A204.1 (cell line): ENCODE measurements around the gene SCN4A.
"Not testable (repeated sequence)": the region's sequence is repeated elsewhere in the genome, so short reads cannot be mapped to it uniquely, and the experiment has no call there.

Experiments used
- FAIRE-seq: peaks from 2 replicates; lab custom pipeline; 2012; peaks lifted over from hg19 to GRCh38; lab: Jason Lieb, UNC

The SCN4A gene

GRCh38 chr17:63933598-63933997 is 39.1 kb downstream of the SCN4A start:
- FAIRE-seq, result no peak

- FAIRE-seq, result no peak
Measured at GRCh38 chr17:63932721-63933120, 40.0 kb downstream of the SCN4A start.

DNA sequence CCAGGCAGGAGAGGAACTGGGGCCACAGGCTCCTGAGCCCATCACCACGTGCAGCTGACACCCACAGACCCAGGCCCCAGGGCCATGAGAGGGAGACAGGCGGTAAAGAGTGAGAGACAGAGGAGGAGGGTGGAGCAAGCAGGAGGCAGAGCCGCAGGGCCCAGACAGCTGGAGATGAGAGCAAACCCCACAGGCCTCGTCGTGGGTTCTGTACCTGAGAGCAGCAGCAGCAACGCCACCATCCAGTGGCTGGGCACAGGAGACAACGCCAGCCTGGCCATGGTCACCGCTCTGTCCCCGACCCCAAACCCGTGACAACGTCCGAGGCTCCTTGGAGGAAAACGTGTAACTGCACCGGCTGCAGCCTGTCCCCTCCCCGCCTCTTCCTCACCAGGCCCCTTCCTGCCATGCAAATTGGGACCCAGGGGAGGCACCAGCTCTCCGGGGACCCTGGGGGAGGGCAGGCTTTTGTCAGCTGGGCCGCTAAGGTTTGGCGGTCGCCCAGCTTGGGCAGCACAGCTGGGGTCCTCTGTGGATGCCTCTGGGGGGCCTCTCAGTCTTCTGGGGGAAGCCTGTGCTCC is 40.6 kb downstream of the SCN4A start, which contains the start of gene CD79B:
Gene CD79B, minus strand, starts transcription at position 351 of the 581 bp plus-strand sequence. Its CDS starts 70 bp downstream, at position 281.
- FAIRE-seq, result no peak

DNA sequence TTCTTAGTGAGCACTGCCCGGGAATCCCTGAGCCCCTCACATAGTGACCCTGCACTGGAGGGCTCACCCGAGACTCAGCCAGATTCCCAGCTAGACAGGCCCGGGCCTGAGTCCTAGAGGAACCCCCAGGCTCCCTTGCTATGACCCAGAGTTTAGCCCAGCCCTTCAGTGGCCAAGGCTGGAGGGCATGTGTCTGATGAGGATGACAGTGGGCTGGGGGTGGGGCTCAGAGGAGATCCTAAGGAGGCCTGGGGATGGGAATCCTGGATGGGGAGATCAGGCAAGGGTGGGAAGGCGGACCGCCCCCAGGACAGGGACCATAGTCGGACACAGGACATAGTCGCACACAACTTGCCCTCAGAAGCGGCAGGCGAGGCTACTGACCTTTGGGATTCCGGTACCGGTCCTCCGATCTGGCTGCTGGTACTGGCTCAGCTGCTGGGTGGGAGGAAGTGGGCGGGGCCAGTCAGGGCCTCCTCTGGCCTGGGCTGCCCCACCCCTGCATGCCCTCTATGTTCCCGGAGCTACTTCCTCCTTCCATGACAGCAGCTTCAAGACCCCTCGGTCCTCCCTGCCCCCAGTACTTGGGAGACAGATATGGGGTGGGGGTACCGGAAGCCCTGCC is 41.7 kb downstream of the SCN4A start:
- FAIRE-seq, result no peak

GRCh38 chr17:63929860-63930766 is 42.6 kb downstream of the SCN4A start:
- FAIRE-seq, result no peak

DNA sequence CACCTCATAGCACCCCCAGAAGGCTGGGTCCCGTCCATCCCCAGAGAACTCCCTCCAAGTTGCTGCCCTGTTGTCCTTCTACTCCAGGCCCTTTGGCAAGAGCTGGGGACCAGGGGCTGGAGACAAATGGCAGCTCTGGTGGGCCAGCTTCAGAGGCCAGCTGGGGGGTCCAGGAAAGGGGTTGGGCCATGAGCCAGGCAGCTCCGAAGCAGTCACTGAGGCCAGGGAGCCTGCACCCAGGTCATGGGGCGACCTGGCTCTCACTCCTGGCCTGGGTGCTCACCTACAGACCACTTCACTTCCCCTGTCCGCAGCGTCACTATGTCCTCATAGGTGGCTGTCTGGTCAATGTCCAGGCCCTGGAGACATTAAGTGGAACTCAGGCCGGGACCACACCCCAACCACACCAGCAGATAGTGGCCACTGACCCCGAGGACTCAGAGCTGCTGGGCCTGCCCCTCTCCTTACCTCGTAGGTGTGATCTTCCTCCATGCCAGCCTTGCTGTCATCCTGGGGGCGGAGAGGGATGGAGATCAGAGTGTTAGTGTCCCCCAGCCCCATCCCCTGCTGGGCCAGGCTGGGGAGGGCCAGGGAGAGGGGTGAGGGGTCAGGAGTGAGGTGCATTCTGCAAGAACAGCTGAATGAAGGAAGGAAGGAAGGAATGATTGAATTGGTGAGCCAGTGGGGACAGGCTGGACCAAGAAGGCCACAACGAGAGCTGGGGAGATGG is 43.6 kb downstream of the SCN4A start:
- no peak for FAIRE-seq

DNA sequence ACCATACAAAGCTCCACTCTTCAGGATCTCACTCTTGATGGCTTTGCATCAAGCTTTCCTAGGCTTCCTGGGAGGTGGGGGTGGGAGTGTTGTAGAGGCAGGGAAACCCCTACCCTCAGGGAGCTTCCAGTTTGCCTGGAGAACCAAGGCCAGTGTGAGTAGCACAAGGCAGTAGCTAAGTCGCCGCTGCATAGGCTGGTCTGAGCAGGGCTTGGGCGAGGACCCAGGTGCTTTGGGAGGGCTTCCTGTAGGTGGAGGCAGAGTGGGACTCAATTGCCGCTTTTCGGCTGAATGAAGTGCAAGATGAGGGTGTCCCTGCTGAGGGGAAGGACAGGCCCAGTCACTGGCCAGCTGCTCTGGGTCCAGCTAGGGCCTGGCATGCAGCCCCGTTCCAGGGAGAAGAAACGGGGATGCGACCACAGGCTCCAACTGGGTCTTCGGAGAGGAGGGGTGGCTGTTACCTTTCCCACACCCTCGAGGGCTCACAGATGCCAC is 44.5 kb downstream of the SCN4A start:
- no peak for FAIRE-seq

- no peak for FAIRE-seq
Measured at GRCh38 chr17:63927464-63928171, 45.1 kb downstream of the SCN4A start.

- no peak for FAIRE-seq
Measured at GRCh38 chr17:63926164-63926563, 46.6 kb downstream of the SCN4A start.

DNA sequence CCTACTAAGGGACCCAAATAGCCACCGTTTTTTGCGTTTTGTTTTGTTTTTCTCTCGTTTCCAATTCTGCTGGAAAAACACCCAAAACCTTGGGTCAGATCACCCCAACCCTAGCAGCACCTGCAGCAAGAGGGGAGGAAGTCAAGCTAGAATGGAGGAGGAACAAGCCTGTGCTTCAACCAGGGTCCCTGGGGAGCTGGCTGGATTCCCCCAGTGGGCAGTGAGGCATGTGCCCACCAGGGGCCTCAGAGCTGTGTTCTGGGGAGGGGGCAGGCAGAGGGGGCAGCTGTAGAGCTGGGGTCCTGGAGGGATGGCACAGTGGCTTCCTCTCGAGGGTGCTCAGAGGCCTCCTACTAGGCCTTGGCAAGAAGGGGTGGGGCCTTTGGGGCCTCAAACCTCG is 47.1 kb downstream of the SCN4A start:
- no peak for FAIRE-seq

DNA sequence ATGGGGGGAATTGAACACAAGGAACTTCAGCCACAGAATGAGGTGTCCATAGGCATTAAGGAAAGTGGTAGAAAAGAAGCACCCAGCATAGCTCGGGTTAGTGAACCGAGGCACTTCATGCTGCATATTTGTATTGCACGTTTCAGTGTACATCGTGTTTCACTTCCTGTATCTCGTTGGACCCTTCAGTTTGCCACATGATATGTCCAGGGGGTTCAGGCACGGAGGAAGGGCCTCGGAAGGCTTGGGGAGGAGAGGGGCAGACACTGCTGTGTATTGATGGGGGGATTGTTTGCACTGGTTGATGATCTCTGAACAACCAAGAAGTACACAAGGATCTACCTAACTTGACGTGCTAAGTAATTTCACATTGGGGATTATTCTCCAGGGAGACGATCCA is 50.3 kb downstream of the SCN4A start:
- FAIRE-seq, result not testable (repeated sequence)

DNA sequence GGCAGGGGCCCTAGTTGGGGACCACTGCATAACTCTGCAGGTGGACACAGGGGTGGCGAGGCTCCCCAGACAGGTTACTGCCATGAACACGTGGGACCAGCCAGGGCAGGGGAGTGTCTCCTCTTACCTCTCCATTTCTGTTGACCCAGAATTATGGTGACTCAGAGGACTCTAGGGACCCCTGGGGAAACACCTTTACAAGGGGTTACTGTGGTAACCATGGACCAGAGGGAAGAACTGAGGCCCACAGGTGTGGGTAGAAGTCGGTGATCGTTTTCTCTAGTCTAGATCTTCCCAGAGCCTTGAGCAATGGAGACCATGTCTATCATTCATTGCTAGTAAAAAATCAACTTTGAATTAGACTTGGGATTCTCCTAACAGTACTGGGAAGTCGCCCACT is 51.9 kb downstream of the SCN4A start:
- not testable (repeated sequence) for FAIRE-seq

DNA sequence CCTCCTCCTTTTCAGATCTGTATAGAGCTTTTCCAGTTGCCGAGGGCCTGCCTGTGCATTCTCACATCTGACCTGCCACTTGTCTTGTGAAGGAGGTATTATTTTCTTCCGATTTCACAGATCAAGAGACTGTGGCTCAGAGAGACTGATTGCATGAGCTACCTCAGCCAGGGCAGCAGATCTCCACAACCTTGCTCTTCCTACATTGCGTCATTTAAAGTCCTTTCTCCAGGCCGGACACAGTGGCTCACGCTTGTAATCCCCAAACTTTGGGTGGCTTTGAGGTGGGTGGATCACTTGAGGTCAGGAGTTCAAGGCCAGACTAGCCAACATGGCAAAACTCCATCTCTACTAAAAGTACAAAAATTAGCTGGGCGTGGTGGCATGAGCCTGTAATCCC is 52.7 kb downstream of the SCN4A start:
- FAIRE-seq, result not testable (repeated sequence)

GRCh38 chr17:63919311-63919723 is 53.4 kb downstream of the SCN4A start:
- FAIRE-seq, result no peak

- FAIRE-seq, result not testable (repeated sequence)
Measured at GRCh38 chr17:63918789-63919305, 53.9 kb downstream of the SCN4A start, which contains the start of gene GH1. Gene GH1 (minus strand): TSS chr17:63918839. CDS start chr17:63918776, 63 bp downstream.

GRCh38 chr17:63918305-63918704 is 54.4 kb downstream of the SCN4A start:
- FAIRE-seq, result no peak

- no peak for FAIRE-seq
Measured at GRCh38 chr17:63917646-63918045, 55.1 kb downstream of the SCN4A start.

DNA sequence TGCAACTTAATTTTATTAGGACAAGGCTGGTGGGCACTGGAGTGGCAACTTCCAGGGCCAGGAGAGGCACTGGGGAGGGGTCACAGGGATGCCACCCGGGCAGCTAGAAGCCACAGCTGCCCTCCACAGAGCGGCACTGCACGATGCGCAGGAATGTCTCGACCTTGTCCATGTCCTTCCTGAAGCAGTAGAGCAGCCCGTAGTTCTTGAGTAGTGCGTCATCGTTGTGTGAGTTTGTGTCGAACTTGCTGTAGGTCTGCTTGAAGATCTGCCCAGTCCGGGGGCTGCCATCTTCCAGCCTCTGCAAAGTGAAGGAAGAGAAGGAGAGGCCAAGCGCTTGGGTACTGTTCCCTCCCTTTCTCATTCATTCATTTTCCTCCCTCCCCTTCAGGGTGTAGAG is 55.5 kb downstream of the SCN4A start:
- not testable (repeated sequence) for FAIRE-seq

DNA sequence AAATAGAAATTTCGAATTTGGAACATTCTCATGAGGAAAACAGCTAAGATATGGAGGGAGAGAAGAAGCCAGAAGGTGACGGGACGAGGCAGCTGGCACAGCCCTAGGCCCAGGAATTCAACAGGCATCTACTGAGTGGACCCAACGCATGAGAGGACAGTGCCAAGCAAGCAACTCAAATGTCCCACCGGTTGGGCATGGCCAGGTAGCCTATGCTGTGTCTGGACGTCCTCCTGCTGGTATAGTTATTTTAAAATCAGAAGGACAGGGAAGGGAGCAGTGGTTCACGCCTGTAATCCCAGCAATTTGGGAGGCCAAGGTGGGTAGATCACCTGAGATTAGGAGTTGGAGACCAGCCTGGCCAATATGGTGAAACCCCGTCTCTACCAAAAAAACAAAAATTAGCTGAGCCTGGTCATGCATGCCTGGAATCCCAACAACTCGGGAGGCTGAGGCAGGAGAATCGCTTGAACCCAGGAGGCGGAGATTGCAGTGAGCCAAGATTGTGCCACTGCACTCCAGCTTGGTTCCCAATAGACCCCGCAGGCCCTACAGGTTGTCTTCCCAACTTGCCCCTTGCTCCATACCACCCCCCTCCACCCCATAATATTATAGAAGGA is 56.0 kb downstream of the SCN4A start:
- FAIRE-seq, result no peak

GRCh38 chr17:63915753-63916152 is 57.0 kb downstream of the SCN4A start:
- FAIRE-seq, result not testable (repeated sequence)

GRCh38 chr17:63914471-63914870 is 58.2 kb downstream of the SCN4A start:
- FAIRE-seq, result no peak
